GM19099 (cell line): ENCODE results near the gene TMEM272.

Experiments
- POLR2A ChIP-seq: IDR thresholded peaks from 3 replicates; pipeline ENCODE4 v1.6.1; 2011; ENCODE audit warnings: low read depth; ENCODE audit not compliant: insufficient read length; ENCODE audit errors: extremely low read depth

Gene TMEM272

GRCh38 chr13:51806566-51806965 is 38.4 kb downstream of the TMEM272 start:
- no peak for TF ChIP-seq POLR2A

DNA sequence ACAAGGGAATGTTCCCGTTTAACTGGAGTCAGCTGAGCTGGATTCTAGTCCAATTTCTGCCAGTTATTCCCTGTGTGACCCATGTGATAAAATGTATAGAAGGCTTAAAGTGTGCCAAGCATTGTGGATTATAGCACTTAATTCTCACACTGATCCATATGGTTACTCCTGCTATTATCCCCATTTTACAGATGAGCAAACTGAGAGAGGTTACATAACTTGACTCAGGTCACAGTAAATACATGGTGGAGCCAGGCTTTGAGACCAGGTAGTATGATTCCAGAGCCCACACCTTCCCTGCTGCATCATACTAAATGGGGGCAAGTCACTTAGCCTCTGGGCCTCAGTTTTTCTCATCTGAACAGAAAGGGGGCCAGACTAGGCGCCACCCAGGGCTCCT is 39.1 kb downstream of the TMEM272 start:
- TF ChIP-seq POLR2A = no peak

DNA sequence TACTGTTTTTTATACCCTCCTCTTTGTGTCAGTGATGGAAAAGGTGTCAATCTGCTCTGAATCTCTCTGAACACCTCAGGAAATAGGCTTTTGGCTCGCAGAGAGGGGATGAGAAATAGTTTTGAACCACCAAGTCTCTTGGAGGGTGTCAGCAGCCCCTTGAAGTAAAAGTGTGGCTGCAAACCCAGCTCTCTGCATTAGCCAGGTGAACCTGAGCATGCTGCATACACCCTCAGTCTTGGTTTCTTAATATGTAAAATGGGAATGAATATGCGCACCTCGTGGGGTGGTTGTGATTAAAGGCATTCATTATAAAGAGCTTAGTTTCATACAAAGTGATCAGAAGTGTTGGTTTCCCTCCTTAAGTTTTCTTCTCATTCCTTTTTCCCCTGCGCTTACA is 39.7 kb downstream of the TMEM272 start:
- no peak for TF ChIP-seq POLR2A

- peak; percentile 11 for TF ChIP-seq POLR2A
Measured at GRCh38 chr13:51804295-51805172, 40.4 kb downstream of the TMEM272 start.

DNA sequence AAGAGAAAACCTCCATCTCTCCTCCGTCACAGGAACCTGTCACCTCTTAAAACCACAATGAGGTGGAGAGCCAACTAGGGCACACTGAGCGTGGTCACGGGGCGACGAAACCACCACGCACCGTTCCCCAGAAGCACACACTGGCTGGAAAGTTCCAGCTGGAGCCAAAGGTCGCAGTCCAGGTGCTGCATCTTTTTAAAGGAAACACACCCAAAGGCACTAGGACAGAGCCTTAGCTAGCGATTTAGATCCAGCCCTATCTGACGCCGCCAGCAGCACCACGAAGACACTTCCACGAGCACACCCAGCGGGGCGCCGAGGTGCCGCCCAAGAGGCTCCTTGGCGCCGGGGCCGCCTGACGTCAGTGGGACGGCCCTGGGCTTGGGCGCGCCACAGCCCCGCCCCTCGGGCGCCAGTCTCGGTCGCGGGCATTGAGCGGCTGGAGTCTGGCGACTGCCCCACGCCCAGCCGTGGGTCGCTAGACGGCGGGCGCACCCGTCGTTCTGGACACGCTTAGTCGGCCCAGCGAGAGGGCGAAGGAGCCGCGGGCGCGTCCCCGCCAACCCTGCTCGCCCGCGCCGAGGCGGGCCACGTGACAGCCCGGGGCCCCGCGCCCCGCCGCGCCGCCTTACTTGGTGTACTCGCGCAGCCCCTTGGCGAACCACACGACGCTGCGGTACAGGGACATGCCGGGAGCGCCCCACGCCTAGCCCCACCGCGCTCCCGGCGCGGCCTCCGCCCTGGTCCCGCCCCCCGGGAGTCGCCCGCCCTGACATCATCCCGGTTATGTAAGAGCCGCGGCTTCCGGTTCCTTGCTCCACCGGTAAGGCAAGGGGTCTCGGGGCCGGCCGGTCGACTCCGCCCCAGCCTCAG is 41.3 kb downstream of the TMEM272 start, which contains the start of gene DHRS12:
Gene DHRS12, minus strand, starts transcription at position 742 of the 873 bp plus-strand sequence. CDS start 4,504 bp downstream, outside the sequence.
- peak; percentile 88 for TF ChIP-seq POLR2A

- TF ChIP-seq POLR2A = no peak
Measured at GRCh38 chr13:51802631-51803418, 42.2 kb downstream of the TMEM272 start.

GRCh38 chr13:51801631-51802099 is 43.3 kb downstream of the TMEM272 start:
- TF ChIP-seq POLR2A = no peak

DNA sequence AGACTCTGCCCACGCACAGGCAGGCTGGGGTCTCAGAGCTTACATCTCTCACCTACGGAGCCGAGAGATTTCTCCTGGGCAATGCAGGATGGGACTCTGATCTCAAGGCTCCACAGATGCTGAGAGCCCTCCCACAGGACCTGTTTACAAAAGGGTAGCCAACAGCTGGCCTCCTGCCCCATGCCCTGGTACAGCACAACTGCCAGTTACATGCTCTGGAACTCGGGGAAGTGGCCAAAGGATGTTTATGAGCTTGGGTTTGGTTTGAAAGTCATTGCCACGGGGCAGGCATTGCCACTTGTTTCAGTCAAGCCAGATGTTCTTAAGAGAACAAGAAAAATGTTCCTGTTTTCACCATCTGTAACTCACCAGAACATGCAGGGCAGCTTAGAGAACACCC is 44.5 kb downstream of the TMEM272 start:
- no peak for TF ChIP-seq POLR2A

- no peak for TF ChIP-seq POLR2A
Measured at GRCh38 chr13:51799261-51799660, 45.7 kb downstream of the TMEM272 start.

DNA sequence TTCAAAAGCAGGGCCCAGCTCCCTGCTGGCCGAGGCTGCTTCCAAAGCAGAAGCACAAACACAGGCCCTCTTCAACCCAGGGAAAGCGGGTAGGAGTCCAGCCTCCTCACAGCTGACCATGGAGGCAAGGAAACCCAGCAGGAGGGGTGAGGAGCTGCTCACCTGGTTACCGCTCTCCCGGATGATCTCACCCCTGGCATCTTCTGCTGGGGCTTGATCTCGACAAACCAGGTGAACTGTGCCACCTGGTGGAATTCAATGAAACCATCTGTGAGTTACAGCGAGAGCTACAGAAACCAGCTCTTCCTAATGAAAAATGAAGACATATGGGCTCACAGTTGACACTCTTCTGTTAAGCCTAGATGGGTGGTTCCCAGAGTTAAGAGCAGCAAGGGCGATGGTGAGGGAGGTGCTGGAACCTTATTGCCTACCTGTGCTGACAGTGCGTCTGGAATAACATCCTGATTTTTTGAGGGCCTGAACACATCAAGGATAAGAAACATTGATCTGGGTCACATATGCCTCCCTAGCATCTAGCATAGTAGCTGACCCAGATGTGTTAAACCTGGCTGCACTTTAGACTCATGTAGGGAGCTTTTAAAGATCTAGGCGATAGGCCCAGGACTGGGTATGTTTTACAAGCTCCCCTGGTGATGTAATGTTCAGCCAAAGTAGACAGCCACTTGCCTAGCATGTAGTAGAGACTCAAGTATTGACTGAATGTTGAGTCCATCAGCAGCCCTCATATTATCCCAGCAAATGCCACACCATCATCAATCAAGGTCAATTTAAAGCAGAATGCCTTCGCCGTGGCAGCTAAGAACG is 47.1 kb downstream of the TMEM272 start:
- TF ChIP-seq POLR2A = no peak

DNA sequence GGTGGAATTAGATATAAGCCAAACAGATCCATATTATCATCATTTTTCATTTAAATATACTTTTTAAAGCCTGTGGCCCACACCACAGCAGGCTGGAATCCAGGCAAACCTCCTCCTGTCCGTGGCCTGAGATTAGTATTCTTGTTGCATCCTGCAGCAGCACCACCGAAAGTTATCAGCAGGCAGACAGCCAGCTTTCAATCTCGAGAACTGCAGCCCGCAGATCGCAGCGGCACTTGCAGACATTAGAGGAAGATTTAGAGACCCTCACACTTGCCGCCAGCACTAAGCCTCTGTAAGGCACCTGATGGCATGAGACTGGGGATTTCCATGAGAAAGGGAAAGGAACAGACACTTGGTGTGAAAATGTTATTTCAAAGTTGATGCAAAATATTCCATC is 48.4 kb downstream of the TMEM272 start:
- no peak for TF ChIP-seq POLR2A

DNA sequence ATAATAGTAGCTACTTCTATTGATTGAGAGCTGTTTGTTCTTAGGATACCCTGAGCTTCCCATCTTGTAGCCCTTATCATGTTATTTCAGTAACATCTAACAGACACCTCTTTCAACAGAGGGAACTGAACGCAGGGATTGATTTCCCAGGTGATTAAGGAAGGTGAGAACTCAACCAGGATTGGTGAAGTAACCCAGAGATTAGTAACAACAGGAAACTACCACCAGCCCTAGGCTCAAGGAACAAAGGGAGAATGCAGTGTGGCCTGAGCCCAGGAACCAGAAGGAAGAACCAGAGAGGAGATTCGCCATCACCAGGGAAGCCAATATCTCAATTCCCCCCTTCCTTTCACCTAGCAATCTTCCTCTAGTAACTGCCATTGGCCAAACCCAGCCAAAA is 49.6 kb downstream of the TMEM272 start:
- no peak for TF ChIP-seq POLR2A

GRCh38 chr13:51794964-51795363 is 50.0 kb downstream of the TMEM272 start:
- TF ChIP-seq POLR2A = no peak

GRCh38 chr13:51793570-51794271 is 51.3 kb downstream of the TMEM272 start:
- TF ChIP-seq POLR2A = no peak
